Activated effector memory CD4-positive, alpha-beta T cell treated with Interleukin-2 at 50 U/mL for 16 hours (primary cell): ENCODE data around the gene RFX2.
A peak's percentile ranks its signal among the peaks of the same experiment; 100 is the strongest.

Source experiments
- DNase-seq: peaks from one replicate; pipeline ENCODE4 v3.0.0-alpha.2; 2020

RFX2 gene

GRCh38 chr19:6059396-6059947, 50.8 kb downstream of the RFX2 start:
- DNase-seq: no peak

DNA sequence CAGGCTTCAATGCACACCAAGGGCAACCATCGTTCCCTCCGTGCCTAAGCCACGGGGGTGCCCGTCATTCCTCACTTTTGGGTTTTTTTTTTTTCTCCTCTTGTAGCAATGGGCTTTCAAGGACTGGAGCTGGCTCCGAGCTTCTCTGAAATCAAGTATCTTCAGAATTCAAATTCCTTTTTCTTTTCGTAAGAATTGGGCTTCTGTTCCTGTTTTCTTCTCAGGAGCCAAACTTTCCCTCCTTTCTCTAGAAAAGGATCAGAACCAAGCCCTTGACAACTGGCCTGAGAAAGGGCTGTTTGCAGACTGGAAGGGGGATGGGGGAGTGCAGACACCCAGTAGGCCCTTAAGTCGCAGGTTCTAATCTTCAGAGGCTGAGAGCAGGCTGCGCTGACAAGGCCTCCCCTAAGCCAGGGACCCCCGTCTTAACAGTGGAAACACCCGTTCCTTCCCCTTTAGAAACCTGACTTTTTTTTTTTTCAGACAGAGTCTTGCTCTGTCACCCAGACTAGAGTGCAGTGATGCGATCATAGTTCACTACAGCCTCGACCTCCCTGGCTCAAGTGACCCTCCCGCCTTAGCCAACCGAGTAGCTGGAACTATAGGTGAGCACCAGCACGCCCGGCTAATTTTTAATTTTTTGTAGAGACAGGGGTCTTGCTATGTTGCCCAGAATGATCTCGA, 51.6 kb downstream of the RFX2 start:
- DNase-seq: no peak

GRCh38 chr19:6057651-6058517, 52.4 kb downstream of the RFX2 start:
- no peak for DNase-seq

- DNase-seq: no peak
Observed at GRCh38 chr19:6056801-6057650, 53.3 kb downstream of the RFX2 start.

GRCh38 chr19:6056282-6056741, 54.0 kb downstream of the RFX2 start:
- no peak for DNase-seq

DNA sequence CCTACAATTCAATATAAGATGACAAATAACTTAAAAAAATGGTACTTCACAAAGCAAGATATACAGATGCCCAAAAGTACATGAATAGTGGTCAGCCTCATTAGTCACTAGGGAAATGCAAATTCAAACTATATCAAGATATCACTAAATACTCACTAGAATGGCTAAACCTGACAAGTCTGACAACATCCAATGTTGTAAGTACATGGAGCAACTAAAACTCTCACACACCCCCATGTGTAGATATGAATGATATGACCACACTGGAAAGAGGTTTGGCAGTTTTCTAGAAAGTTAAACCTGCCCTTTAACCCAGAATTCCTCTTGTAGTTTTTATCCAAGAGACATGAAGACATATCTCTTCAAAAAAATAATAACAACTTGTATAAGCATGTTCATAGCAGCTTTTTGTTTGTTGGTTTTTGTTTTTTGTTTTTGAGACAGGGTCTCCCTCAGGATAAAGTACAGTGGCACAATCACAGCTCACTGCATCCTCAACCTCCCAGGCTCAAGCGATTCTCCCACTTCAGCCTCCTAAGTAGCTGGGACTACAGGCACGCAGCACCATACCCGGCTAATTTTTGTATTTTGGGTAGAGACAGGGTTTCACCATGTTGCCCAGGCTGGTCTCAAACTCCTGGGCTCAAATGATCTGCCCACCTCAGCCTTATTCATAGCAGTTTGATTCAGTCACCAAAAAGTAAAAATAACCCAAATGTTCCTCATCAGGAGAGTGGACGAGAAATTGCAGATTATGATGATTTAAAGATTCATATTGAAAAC, 55.1 kb downstream of the RFX2 start:
- DNase-seq: no peak

DNA sequence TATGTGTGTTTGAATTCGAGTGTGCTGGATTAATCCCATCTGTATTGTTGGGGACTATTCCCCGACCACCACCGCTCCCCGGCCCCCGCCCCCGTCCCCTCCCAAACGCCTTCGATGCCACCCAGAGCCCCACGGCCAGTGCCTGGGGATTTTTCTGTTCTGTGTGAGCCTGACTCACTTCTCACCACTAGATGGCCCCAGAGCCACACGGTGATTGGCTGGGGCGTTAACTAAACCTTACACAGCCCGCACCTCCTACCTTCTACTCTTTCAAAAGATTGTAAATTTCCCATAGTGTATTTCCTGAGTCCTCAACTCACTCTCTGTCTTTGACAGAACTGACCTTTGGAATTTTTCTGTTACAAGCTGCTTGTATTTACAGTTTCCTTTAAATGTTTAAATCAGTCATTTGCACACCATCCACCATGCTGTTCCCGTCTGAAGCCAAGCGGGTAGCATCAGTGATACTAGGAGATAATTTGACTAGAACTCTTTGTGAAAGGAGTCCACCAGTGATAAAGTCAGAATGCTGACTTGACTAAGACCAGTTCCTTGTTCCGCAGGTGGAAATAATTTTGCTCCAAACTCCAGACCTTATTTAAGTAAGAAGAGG, 61.4 kb downstream of the RFX2 start:
- DNase-seq: peak; percentile 60

GRCh38 chr19:6048348-6048747, 62.0 kb downstream of the RFX2 start:
- no peak for DNase-seq

- DNase-seq: no peak
Observed at GRCh38 chr19:6047741-6048251, 62.5 kb downstream of the RFX2 start.

DNA sequence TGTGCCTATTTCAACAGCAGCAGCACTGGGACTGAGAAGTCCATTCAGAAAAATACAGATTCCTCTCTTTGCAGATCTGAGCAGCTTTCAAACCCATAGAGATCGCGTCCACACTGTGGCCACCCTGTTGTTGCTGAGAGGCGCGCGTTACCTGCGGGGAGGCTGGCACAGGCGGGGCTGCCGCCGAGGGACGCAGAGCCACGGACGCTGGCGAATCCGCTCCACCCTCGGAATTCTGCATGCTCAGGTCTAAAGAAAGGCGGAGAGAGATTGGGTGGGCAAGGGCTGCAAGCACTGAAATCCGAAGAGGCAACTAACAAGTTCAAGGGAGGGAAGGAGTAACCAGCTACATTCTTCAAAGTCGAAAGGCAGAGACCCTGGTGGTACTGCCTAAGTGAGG, 63.0 kb downstream of the RFX2 start:
- no peak for DNase-seq

DNA sequence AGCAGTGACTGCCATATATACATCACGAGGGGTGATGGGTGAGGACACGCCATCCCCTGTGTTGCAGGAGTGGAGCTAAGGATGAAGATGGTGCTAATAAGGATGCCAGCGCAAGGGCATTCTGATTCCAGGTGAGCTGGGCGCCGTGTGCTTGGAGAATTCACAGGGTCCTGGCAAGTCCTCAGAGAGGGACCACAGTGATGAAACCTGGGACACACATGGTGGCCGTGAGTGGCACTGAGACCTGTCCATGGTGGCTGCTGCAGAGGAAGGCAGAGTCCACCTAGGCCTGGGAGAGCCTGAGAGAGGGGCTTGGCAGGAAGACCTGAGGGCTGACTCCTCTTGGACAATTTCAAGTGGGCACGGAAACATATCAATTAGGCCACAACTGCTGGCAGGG, 65.2 kb downstream of the RFX2 start:
- DNase-seq: no peak

- no peak for DNase-seq
Observed at GRCh38 chr19:6044056-6044805, 66.1 kb downstream of the RFX2 start.

DNA sequence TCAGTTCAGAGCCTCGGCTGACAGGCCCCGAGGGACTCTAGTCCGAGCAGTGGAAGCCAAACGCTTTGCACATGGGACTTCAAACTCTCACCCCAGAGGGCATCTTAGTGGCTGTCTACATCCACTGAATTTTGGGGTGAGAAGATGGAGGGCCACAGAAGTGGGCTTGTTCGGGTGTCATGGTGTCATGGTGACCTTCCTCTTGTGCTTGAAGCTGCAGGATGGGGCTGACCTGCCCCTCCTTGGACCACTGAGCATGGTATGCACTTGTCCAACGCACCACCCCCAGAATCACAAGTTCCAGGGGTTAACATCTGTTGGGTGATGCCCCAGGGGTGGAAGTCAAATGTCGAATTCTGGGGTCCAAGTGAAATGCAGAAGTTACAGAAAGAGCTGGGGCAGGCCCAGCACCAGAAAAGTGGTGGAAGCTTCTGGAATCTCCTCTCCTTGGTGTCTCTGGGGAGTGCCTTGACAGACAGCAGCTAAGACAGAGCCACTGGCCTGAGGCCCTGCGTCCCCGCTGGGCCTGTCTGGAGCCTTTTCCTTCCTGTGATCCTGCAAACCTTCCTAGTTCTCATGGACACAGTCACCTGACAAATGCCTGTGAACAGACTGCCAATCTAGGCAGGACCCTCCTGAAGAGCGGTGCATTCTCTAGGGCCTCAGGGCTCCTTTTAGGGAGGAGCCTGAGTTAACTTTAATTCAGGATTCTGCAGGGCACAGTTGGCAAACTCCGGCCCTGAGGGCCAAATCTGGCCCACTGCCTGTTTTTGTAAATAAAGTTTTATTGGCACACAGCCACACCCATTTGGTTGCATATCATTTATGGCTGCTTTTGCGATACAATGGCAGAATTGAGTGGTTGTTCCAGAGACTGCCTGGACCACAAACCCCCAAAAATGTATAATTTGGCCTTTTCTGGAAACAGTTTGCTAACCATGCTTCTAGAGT, 67.2 kb downstream of the RFX2 start:
- DNase-seq: no peak

- no peak for DNase-seq
Observed at GRCh38 chr19:6041991-6042481, 68.3 kb downstream of the RFX2 start.

DNA sequence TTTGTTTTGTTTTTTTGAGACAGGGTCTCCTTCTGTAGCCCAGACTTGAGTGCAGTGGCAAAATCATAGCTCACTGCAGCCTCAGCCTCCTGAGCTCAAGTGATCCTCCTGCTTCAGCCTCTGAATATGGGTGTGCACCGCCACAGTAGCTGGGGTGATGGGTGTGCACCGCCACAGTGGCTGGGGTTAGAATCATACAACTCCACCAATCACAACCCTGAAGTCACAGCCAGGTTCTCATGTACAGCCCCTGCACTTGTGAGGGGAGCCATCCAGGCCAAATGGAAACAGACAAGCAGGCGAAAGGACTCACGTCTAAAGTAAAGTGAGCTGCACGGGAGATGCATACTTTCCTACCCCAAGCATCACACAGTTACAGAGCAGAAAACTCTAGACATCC, 69.2 kb downstream of the RFX2 start:
- no peak for DNase-seq

GRCh38 chr19:6039566-6040225, 70.6 kb downstream of the RFX2 start:
- no peak for DNase-seq

DNA sequence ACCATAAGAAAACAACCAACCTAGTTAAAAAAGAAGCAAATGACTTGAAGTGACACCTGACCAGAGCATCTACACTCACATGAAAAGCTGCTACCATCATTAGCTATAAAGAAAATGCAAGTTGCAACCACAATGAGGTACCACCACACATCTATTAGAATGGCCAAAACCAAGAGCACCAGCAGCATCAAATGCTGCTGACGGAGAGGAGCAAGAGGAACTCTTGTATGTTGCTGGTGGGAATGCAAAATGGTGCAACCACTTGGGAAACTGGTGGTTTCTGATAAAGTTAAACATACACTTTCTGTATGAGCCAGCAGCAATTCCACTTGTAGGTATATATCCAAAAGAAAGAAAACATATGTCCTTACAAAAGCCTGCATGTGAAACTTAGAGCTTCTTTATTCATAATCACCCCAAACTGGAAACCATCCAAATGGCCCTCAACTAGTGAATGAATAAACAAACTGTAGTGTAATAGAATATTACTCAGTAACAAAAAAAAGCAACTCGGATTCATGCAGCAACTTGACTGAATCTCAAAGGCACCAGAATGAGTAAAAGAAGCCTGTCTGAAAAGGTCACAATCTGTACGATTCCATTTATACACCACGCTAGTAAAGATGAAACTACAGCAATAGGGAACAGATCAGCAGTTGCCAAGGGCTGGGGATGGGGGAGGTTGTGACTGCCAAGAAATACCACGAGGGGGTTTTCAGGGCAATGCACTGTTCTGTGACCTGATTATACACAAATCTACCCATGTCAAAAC, 71.5 kb downstream of the RFX2 start:
- DNase-seq: no peak

DNA sequence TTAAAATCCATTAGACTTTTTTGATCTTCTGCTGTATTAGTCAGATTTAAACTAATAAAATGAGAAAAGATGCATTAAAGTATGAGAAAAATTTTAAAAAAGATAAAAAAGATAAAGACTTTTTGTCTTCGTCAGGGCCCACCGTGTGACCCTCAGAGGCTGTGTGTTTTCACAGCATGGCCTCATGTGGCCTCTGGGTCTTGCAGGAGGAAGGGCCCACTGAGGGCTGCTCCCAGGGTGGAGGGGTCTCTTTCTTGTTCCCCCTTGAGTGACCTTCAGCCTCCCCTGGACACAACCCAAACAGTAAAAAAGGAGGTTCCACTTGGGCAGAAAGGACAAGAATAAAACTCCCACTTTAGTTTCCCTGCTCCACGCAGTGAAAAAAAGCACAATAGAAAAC, 75.3 kb downstream of the RFX2 start:
- DNase-seq: no peak
